ENCODE results near the gene GRK5.
"Not testable (repeated sequence)": the region's sequence is repeated elsewhere in the genome, so short reads cannot be mapped to it uniquely, and the experiment has no call there.

The GRK5 gene

GRCh38 chr10:119256897-119257296, 49.5 kb downstream of the GRK5 start:
- H3K9ac ChIP-seq (ENCODE audit: low read depth, low read length) = no peak overlapping the region
- no peaks in the 10 kb centered on the region for H3K9me3 ChIP-seq (ENCODE audit: insufficient read depth, low read length, severe bottlenecking)
- H2AFZ ChIP-seq (ENCODE audit: low read depth, low read length) = no peak overlapping the region
- no peaks in the 10 kb centered on the region; the same call in 1 of the 2 replicates for H3K36me3 ChIP-seq (ENCODE audit: insufficient read depth, low read length)
- no peak overlapping the region for H3K27ac ChIP-seq (ENCODE audit: low read length)
- no peak for ATAC-seq (ENCODE audit: insufficient read depth, low read depth)
- DNase-seq = no peak
- H3K4me1 ChIP-seq (ENCODE audit: insufficient read depth, low read length) = no peaks in the 10 kb centered on the region
- peaks cover 26% of the 10 kb centered on the region for H4K20me1 ChIP-seq (ENCODE audit: insufficient read depth, low read length)
- TF ChIP-seq EZH2 (IDR thresholded peaks at IDR 0.05; ENCODE audit: borderline replicate concordance, low read depth, low read length, severe bottlenecking) (no peak), CTCF (IDR thresholded peaks at IDR 0.05; ENCODE audit: borderline replicate concordance, extremely low read depth, low read length, poor library complexity, severe bottlenecking) (no peak)
- H3K27me3 ChIP-seq (ENCODE audit: insufficient read depth, low read length, poor library complexity) = no peaks in the 10 kb centered on the region
- no peak overlapping the region for H3K4me2 ChIP-seq (ENCODE audit: insufficient read depth, low read length)
- no peak overlapping the region for H3K4me3 ChIP-seq (ENCODE audit: low read depth in 1 of 2, low read length in 2 of 2)
- peaks cover 5% of the 10 kb centered on the region; the same call in 1 of the 2 replicates for H3K79me2 ChIP-seq (ENCODE audit: insufficient read depth, low read length)

GRCh38 chr10:119257899-119258419, 50.6 kb downstream of the GRK5 start:
- no peak for DNase-seq
- Histone ChIP-seq H3K4me2 (ENCODE audit: insufficient read depth, low read length) (no peak overlapping the region), H3K36me3 (ENCODE audit: insufficient read depth, low read length) (no peaks in the 10 kb centered on the region; the same call in 1 of the 2 replicates), H2AFZ (ENCODE audit: low read depth, low read length) (no peak overlapping the region), H3K27me3 (ENCODE audit: insufficient read depth, low read length, poor library complexity) (no peaks in the 10 kb centered on the region), H3K4me3 (ENCODE audit: low read depth in 1 of 2, low read length in 2 of 2) (no peak overlapping the region), H4K20me1 (ENCODE audit: insufficient read depth, low read length) (peaks cover 19% of the 10 kb centered on the region; the same call in 1 of the 2 replicates), H3K27ac (ENCODE audit: low read length) (no peak overlapping the region), H3K9ac (ENCODE audit: low read depth, low read length) (no peak overlapping the region), H3K9me3 (ENCODE audit: insufficient read depth, low read length, severe bottlenecking) (no peaks in the 10 kb centered on the region), H3K79me2 (ENCODE audit: insufficient read depth, low read length) (peaks cover 3% of the 10 kb centered on the region; the same call in 1 of the 2 replicates), H3K4me1 (ENCODE audit: insufficient read depth, low read length) (no peaks in the 10 kb centered on the region)
- TF ChIP-seq EZH2 (IDR thresholded peaks at IDR 0.05; ENCODE audit: borderline replicate concordance, low read depth, low read length, severe bottlenecking) = no peak
- no peak for TF ChIP-seq CTCF (IDR thresholded peaks at IDR 0.05; ENCODE audit: borderline replicate concordance, extremely low read depth, low read length, poor library complexity, severe bottlenecking)
- no peak for ATAC-seq (ENCODE audit: insufficient read depth, low read depth)

GRCh38 chr10:119259345-119259744, 52.0 kb downstream of the GRK5 start:
- no peaks in the 10 kb centered on the region for H3K79me2 ChIP-seq (ENCODE audit: insufficient read depth, low read length)
- no peak overlapping the region for H3K4me3 ChIP-seq (ENCODE audit: low read depth in 1 of 2, low read length in 2 of 2)
- TF ChIP-seq EZH2 (IDR thresholded peaks at IDR 0.05; ENCODE audit: borderline replicate concordance, low read depth, low read length, severe bottlenecking) (no peak), CTCF (IDR thresholded peaks at IDR 0.05; ENCODE audit: borderline replicate concordance, extremely low read depth, low read length, poor library complexity, severe bottlenecking) (no peak)
- no peak overlapping the region for H3K4me2 ChIP-seq (ENCODE audit: insufficient read depth, low read length)
- H3K9ac ChIP-seq (ENCODE audit: low read depth, low read length) = no peak overlapping the region
- H3K27ac ChIP-seq (ENCODE audit: low read length) = no peak overlapping the region
- no peak for ATAC-seq (ENCODE audit: insufficient read depth, low read depth)
- DNase-seq = no peak
- no peaks in the 10 kb centered on the region for H3K27me3 ChIP-seq (ENCODE audit: insufficient read depth, low read length, poor library complexity)
- H2AFZ ChIP-seq (ENCODE audit: low read depth, low read length) = no peak overlapping the region
- no peaks in the 10 kb centered on the region; the same call in 1 of the 2 replicates for H3K36me3 ChIP-seq (ENCODE audit: insufficient read depth, low read length)
- H3K4me1 ChIP-seq (ENCODE audit: insufficient read depth, low read length) = no peaks in the 10 kb centered on the region
- H4K20me1 ChIP-seq (ENCODE audit: insufficient read depth, low read length) = peaks cover 11% of the 10 kb centered on the region; the same call in 1 of the 2 replicates
- no peaks in the 10 kb centered on the region for H3K9me3 ChIP-seq (ENCODE audit: insufficient read depth, low read length, severe bottlenecking)

- H3K4me1 ChIP-seq (ENCODE audit: insufficient read depth, low read length); H2AFZ ChIP-seq (ENCODE audit: low read depth, low read length); DNase-seq; H3K27ac ChIP-seq (ENCODE audit: low read length); H3K9me3 ChIP-seq (ENCODE audit: insufficient read depth, low read length, severe bottlenecking); H3K4me3 ChIP-seq (ENCODE audit: low read depth in 1 of 2, low read length in 2 of 2); H3K27me3 ChIP-seq (ENCODE audit: insufficient read depth, low read length, poor library complexity); ATAC-seq (ENCODE audit: insufficient read depth, low read depth); H3K36me3 ChIP-seq (ENCODE audit: insufficient read depth, low read length); H3K9ac ChIP-seq (ENCODE audit: low read depth, low read length); H3K4me2 ChIP-seq (ENCODE audit: insufficient read depth, low read length); H4K20me1 ChIP-seq (ENCODE audit: insufficient read depth, low read length); H3K79me2 ChIP-seq (ENCODE audit: insufficient read depth, low read length): not testable (repeated sequence)
These were observed 53.6 kb downstream of the GRK5 start for GRCh38 chr10:119261016-119261415.
